DOHH2 (cell line): ENCODE data around the gene ANKRD6.

Experiments used
- H3F3A ChIP-seq: fragments of 200-600 bp; sonication (generic), shearing (Covaris generic); 2 replicates; pipeline ENCODE4 v1.6.0; 2016; ENCODE audit warnings: antibody characterized with exemption, mild to moderate bottlenecking; ENCODE audit not compliant: control insufficient read depth, insufficient read depth
- H3K27ac ChIP-seq: fragments of 200-600 bp; sonication (generic); 2 replicates; pipeline ENCODE4 v1.5.1; 2014; ENCODE audit warnings: low read depth, mild to moderate bottlenecking, low read length, moderate library complexity
- H3K27me3 ChIP-seq: fragments of 200-600 bp; sonication (generic); 2 replicates; pipeline ENCODE4 v1.6.1; 2014; ENCODE audit warnings: mild to moderate bottlenecking, low read length, mixed read lengths; ENCODE audit not compliant: control insufficient read depth
- H3K36me3 ChIP-seq: fragments of 200-600 bp; sonication (generic); 2 replicates; pipeline ENCODE4 v1.6.1; 2014; ENCODE audit warnings: mild to moderate bottlenecking, low read length, moderate library complexity, mixed read lengths; ENCODE audit not compliant: control insufficient read depth
- H3K4me1 ChIP-seq: fragments of 200-600 bp; sonication (generic); 2 replicates; pipeline ENCODE4 v1.6.1; 2014; ENCODE audit warnings: mild to moderate bottlenecking, low read length, mixed read lengths; ENCODE audit not compliant: control insufficient read depth
- H3K4me2 ChIP-seq: fragments of 200-600 bp; sonication (generic); 2 replicates; pipeline ENCODE4 v1.6.0; 2014; ENCODE audit warnings: mild to moderate bottlenecking, low read length, moderate library complexity
- H3K4me3 ChIP-seq: fragments of 200-600 bp; sonication (generic); 2 replicates; pipeline ENCODE4 v1.5.1; 2014; ENCODE audit warnings: mild to moderate bottlenecking, low read length, mixed read lengths
- H3K79me2 ChIP-seq: fragments of 200-600 bp; sonication (generic); 2 replicates; pipeline ENCODE4 v1.6.1; 2014; ENCODE audit warnings: mild to moderate bottlenecking, low read length, mixed read lengths; ENCODE audit not compliant: control insufficient read depth
- H3K9me2 ChIP-seq: fragments of 200-600 bp; sonication (generic); replicated peaks from 2 replicates; pipeline ENCODE4 v1.6.1; 2014; ENCODE audit warnings: mild to moderate bottlenecking, low read length, mixed read lengths; ENCODE audit not compliant: control insufficient read depth
- H3K9me3 ChIP-seq: fragments of 200-600 bp; sonication (generic); 2 replicates; pipeline ENCODE4 v1.6.1; 2014; ENCODE audit warnings: antibody characterized with exemption, low read length, mixed read lengths; ENCODE audit not compliant: control insufficient read depth, insufficient read depth
- H4K20me1 ChIP-seq: fragments of 200-600 bp; sonication (generic); 2 replicates; pipeline ENCODE4 v1.6.0; 2014; ENCODE audit warnings: low read depth, mild to moderate bottlenecking, antibody characterized with exemption, low read length, moderate library complexity; ENCODE audit not compliant: control insufficient read depth, insufficient read depth
- EZH2phosphoT487 ChIP-seq: fragments of 200-600 bp; sonication (generic); IDR thresholded peaks from 2 replicates; pipeline ENCODE4 v1.6.1; 2017; ENCODE audit warnings: borderline replicate concordance, mild to moderate bottlenecking, antibody characterized with exemption, low read length, moderate library complexity, mixed read lengths
- TF ChIP-seq, protein P1 (sequence below): fragments of 200-600 bp; sonication (generic); IDR thresholded peaks from one replicate; pipeline ENCODE4 v1.5.1; 2014; ENCODE audit warnings: antibody characterized with exemption, mild to moderate bottlenecking, low read depth, low read length; ENCODE audit not compliant: poor library complexity, severe bottlenecking

ANKRD6 gene

DNA sequence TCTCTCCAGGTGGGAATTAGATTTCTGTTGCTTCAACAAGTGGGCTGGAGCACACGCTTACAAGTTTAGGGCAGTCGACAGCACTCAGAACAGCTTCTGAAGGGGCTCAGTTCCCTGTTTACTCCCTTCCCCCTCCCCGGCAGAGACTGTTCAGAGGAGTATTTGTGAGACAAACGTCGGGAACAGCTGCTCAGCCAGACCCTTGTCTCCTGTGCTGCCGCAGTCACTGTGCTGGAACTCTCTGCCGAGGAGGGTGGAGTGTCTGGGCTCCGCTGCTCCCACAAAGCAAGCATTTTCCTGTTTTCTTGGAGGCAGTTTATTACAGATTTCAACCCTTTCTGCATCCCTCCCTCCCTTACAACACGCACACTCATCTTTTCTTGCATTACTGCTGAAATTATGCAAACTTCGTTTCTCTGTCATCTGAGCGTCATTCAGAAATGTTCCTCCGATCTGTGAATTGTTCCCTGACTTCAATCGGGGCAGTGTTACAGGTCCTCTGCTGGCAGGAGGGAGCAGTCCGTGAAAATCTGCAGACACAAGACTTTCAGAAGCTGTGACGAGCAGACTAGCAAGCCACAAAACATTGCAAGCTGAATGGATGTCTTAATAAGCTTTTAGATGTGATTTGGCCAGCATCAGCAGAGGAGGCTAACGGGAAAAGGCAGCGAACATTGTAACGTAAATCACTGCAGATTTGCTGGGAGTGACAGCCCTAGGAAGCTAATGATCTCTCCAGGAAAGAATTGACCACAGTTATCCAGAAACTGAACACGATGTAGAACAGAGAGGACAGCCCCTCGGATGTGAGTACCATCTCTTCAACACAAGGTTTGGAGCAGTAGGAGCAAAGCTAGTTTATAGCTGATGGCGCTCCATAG, 129.4 kb downstream of the ANKRD6 start:
- Histone ChIP-seq H3K9me2 (no peaks in the 10 kb centered on the region), H3K27me3 (peaks cover 34% of the 10 kb centered on the region), H3K4me2 (no peak overlapping the region), H3K9me3 (no peaks in the 10 kb centered on the region; the same call in 1 of the 2 replicates), H3K27ac (no peak overlapping the region), H3F3A (no peaks in the 10 kb centered on the region), H3K36me3 (no peaks in the 10 kb centered on the region), H3K4me3 (no peak overlapping the region), H3K4me1 (no peaks in the 10 kb centered on the region), H3K79me2 (no peaks in the 10 kb centered on the region), H4K20me1 (no peaks in the 10 kb centered on the region)
- no peak for TF ChIP-seq EZH2phosphoT487
- TF ChIP-seq, protein P1, sequence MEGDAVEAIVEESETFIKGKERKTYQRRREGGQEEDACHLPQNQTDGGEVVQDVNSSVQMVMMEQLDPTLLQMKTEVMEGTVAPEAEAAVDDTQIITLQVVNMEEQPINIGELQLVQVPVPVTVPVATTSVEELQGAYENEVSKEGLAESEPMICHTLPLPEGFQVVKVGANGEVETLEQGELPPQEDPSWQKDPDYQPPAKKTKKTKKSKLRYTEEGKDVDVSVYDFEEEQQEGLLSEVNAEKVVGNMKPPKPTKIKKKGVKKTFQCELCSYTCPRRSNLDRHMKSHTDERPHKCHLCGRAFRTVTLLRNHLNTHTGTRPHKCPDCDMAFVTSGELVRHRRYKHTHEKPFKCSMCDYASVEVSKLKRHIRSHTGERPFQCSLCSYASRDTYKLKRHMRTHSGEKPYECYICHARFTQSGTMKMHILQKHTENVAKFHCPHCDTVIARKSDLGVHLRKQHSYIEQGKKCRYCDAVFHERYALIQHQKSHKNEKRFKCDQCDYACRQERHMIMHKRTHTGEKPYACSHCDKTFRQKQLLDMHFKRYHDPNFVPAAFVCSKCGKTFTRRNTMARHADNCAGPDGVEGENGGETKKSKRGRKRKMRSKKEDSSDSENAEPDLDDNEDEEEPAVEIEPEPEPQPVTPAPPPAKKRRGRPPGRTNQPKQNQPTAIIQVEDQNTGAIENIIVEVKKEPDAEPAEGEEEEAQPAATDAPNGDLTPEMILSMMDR: no peak

DNA sequence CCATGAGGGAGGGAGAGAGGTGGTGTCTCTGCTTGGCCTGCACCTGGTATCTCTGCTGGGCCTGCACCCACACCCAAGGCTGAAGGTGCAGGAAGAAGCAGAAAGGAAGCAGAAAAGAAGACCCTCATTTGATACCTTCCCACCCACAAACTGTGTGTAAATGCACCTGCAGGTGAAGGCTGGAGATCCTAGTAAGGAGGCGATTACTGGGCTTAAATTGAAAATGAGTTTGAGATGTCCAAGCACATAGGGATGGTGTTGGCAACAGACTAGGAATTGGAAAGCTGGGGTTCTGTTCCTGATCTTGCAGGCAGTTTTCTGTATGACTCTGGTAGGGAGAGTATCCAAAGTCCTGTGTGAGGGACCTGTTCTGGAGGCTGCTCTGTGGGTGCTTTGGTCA, 130.9 kb downstream of the ANKRD6 start:
- Histone ChIP-seq H4K20me1 (no peaks in the 10 kb centered on the region), H3K79me2 (no peaks in the 10 kb centered on the region), H3F3A (no peaks in the 10 kb centered on the region), H3K4me3 (no peak overlapping the region), H3K9me3 (no peaks in the 10 kb centered on the region), H3K4me1 (no peaks in the 10 kb centered on the region), H3K27ac (no peak overlapping the region), H3K4me2 (no peak overlapping the region), H3K27me3 (peaks cover 32% of the 10 kb centered on the region), H3K9me2 (no peaks in the 10 kb centered on the region), H3K36me3 (no peaks in the 10 kb centered on the region)
- TF ChIP-seq, protein P1: no peak
- TF ChIP-seq EZH2phosphoT487: no peak

DNA sequence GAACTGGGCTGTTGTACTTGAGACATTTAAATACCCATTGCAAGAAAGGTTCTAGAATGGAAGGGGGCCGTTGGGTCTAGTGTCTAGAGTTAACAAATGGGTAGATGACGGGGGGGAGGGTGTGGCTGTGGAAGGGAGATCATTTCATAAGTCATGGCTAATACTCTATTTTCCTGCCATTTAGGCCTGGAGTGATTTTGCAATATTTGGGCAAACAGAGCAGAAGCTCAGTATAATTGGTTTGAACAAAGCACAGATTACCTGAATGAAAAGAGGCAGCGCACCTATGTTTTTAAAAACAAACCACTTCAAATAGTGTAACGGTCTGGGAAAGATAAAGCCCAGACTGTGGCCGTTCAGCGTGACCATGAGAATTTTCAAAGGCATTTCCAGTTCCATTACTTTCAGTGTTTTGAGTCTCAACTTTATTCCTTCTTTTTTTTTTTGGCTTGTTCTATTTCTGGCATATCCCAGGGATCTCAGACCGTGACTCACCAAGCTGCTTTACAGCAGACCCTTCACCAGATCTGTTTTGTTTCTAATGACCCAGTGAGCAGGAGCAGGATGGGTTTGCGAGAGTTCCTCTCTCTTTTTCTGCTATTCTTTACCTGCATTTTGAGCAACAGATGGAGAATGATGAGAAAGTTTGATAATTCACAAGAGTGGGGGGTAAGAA, 131.9 kb downstream of the ANKRD6 start:
- H3K27ac ChIP-seq: no peak overlapping the region
- no peaks in the 10 kb centered on the region for H3K4me1 ChIP-seq
- TF ChIP-seq, protein P1: no peak
- no peak for TF ChIP-seq EZH2phosphoT487
- H3K9me3 ChIP-seq: no peaks in the 10 kb centered on the region
- H3K4me3 ChIP-seq: no peak overlapping the region
- H4K20me1 ChIP-seq: no peaks in the 10 kb centered on the region
- H3K9me2 ChIP-seq: no peaks in the 10 kb centered on the region
- peaks cover 32% of the 10 kb centered on the region; the same call in 1 of the 2 replicates for H3K27me3 ChIP-seq
- H3K4me2 ChIP-seq: no peak overlapping the region
- no peaks in the 10 kb centered on the region for H3K36me3 ChIP-seq
- no peaks in the 10 kb centered on the region for H3F3A ChIP-seq
- no peaks in the 10 kb centered on the region for H3K79me2 ChIP-seq
